K562 (cell line): ENCODE data around the gene FBXO48. TPM values are rescaled to one million over a fixed set of nuclear protein-coding genes. Genes with fewer than 3 reads are reported as not detected.
A peak's percentile ranks its signal among the peaks of the same experiment; 100 is the strongest.

Source experiments
- AFF1 ChIP-seq, 2 experiments: fragments of 450-650 bp; IDR thresholded peaks; 2 replicates each; pipeline ENCODE4 v1.6.1; 2018; ENCODE audit warnings: mild to moderate bottlenecking in 2 of 2, low read depth in 1 of 2; ENCODE audit not compliant: partially characterized antibody in 2 of 2
- BRF2 ChIP-seq: IDR thresholded peaks from 3 replicates; pipeline ENCODE4 v1.6.1; 2011; ENCODE audit warnings: borderline replicate concordance, mild to moderate bottlenecking; ENCODE audit not compliant: insufficient read length, insufficient read depth
- CREB3L1 ChIP-seq: fragments of 450-650 bp; IDR thresholded peaks from 2 replicates; pipeline ENCODE4 v1.6.1; 2014; ENCODE audit warnings: low read depth, mild to moderate bottlenecking, moderate library complexity, borderline replicate concordance
- DIDO1 ChIP-seq: fragments of 450-650 bp; IDR thresholded peaks from 2 replicates; pipeline ENCODE4 v1.6.1; 2016; ENCODE audit warnings: low read depth, missing biosample characterization, missing genetic modification characterization
- GABPB1 ChIP-seq: sonication (generic); formaldehyde crosslinking; IDR thresholded peaks from 2 replicates; pipeline ENCODE4 v1.8.0; 2022; ENCODE audit warnings: mild to moderate bottlenecking, missing genetic modification reagents
- GTF3C2 ChIP-seq: IDR thresholded peaks from 3 replicates; pipeline ENCODE4 v1.6.1; 2011; ENCODE audit warnings: borderline replicate concordance, mild to moderate bottlenecking, moderate library complexity; ENCODE audit not compliant: insufficient read length; ENCODE audit errors: extremely low read depth
- HNRNPLL ChIP-seq: fragments of 200-400 bp; formaldehyde crosslinking; IDR thresholded peaks from 2 replicates; pipeline ENCODE4 v1.6.1; 2017; ENCODE audit warnings: low read length, low read depth, mild to moderate bottlenecking; ENCODE audit not compliant: poor library complexity, severe bottlenecking
- MEIS2 ChIP-seq: fragments of 450-650 bp; IDR thresholded peaks from 2 replicates; pipeline ENCODE4 v1.6.1; 2014; ENCODE audit warnings: mild to moderate bottlenecking; ENCODE audit not compliant: partially characterized antibody
- MITF ChIP-seq: IDR thresholded peaks from 2 replicates; pipeline ENCODE4 v1.6.1; 2014; ENCODE audit warnings: antibody characterized with exemption
- SOX6 ChIP-seq: fragments of 450-650 bp; IDR thresholded peaks from 2 replicates; pipeline ENCODE4 v1.6.1; 2014; ENCODE audit warnings: mild to moderate bottlenecking
- TAL1 ChIP-seq: fragments of 450-650 bp; IDR thresholded peaks from 2 replicates; pipeline ENCODE4 v1.6.1; 2016; ENCODE audit warnings: mild to moderate bottlenecking
- TEAD4 ChIP-seq, 2 experiments: sonication (generic) in 1 of 2; formaldehyde crosslinking in 1 of 2; IDR thresholded peaks; 2 replicates each; pipeline versions ENCODE4 v1.6.1 to v1.8.0; 2012 to 2022; ENCODE audit warnings: borderline replicate concordance in 1 of 2, inconsistent platforms in 1 of 2, low read length in 1 of 2, mild to moderate bottlenecking in 1 of 2, missing genetic modification reagents in 1 of 2
- ZBTB5 ChIP-seq: fragments of 450-650 bp; IDR thresholded peaks from 2 replicates; pipeline ENCODE4 v1.6.1; 2017; ENCODE audit warnings: antibody characterized with exemption
- polyA plus RNA-seq, 8 experiments: library from polyadenylated mRNA; depleted of rRNA in 4 of 8; stranded (reverse) in 5 of 8; unstranded in 3 of 8; fragments of >200 nt; fragmentation: Nextera tagmentation in 2 of 8; fragmentation: Illumina TruSeq in 1 of 8; extraction: Ambion mirVana in 2 of 8; extraction: Trizol in 1 of 8; gene quantifications; 2 replicates each; pipeline versions ENCODE4 v1.2.1 to v1.2.3, GENCODE V29; 2011 to 2014; ENCODE audit warnings: inconsistent platforms in 1 of 8, missing spikeins in 1 of 8
- total RNA-seq, 7 experiments: library from RNA; depleted of rRNA in 6 of 7; stranded (reverse); fragments of >200 nt in 6 of 7; fragmentation: Illumina TruSeq in 2 of 7; extraction: Trizol in 2 of 7; gene quantifications; 2 replicates each; pipeline versions ENCODE4 v1.2.1 to v1.2.3, GENCODE V29; 2011 to 2021; ENCODE audit warnings: low replicate concordance in 1 of 7

The FBXO48 gene
- total and polyA plus RNA-seq, 9 of the 15 experiments (the other 6 are each of a cell fraction or from before 2014, with no cell fraction given) = 0.36 to 1.8 (median 0.73) TPM

- no peak for TF ChIP-seq DIDO1 (tag)
- TF ChIP-seq TEAD4 (IDR thresholded peaks at IDR 0.05; ENCODE audit: low read length) = peak; percentile 48; the same call in 1 of the 2 replicates
- TF ChIP-seq TEAD4 (CRISPR knock-in tag; IDR thresholded peaks at IDR 0.05; ENCODE audit: borderline replicate concordance) = no peak
- TF ChIP-seq ZBTB5 = no peak
- TF ChIP-seq MEIS2 = peak; percentile 41
- no peak for TF ChIP-seq AFF1 (IDR thresholded peaks at IDR 0.05; ENCODE audit: low read depth in 1 of 2, partially characterized antibody in 2 of 2)
- no peak for TF ChIP-seq GABPB1 (CRISPR knock-in tag)
- TF ChIP-seq BRF2 = no peak
- no peak for TF ChIP-seq CREB3L1
- no peak for TF ChIP-seq MITF
- no peak for TF ChIP-seq HNRNPLL
- TF ChIP-seq SOX6 = peak; percentile 84
- TF ChIP-seq TAL1 = 0 out of 2 replicates have a peak, but pooled peaks have one; percentile 21
- no peak for TF ChIP-seq GTF3C2
Measured at GRCh38 chr2:68436270-68436669, 30.8 kb downstream of the FBXO48 start (continued).
